ENCODE measurements around the gene ZC3H4. TPM values are rescaled to one million over a fixed set of nuclear protein-coding genes. Genes with fewer than 3 reads are reported as not detected.

ZC3H4 gene
- total RNA-seq, 1 donor from 2014 or later, result 68.7 TPM

DNA sequence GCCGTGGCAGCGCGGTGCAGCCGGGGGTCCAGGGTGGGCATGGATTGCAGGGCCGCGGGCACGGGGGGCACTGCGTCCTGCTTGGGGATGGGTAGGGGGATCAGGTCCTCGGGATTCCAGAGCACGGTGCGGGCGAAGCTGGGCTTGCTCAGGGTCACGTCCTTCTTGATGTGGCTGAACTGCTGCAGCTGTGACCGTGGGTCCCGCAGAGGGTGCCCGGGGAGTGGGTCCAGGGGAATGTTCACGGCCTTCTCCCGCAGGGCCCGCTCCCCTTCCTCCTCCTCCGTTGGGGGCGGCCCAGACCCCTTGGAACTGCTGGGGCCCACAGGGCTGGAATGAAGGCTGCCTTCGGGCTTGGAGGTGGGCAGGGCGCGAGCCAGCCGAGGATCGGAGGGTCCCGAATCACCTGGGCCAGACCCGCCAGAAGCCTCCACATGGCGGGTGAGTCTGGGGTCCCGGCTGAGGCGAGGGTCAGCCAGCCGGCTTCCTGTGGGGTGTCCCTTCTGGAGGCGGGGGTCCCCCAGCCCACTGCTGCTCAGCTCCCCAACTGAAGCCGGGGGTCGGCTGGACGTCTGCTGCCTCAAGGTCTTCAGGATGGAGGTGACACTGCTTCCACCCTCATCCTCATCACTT, 46.2 kb downstream of the ZC3H4 start:
- no peak for DNase-seq (ENCODE audit: low spot score in 2 of 2, unreplicated experiment in 2 of 2)
- no peaks in the 10 kb centered on the region for H3K27me3 Mint-ChIP-seq (ENCODE audit: low read depth)
- peaks cover 23% of the 10 kb centered on the region for H3K36me3 Mint-ChIP-seq

DNA sequence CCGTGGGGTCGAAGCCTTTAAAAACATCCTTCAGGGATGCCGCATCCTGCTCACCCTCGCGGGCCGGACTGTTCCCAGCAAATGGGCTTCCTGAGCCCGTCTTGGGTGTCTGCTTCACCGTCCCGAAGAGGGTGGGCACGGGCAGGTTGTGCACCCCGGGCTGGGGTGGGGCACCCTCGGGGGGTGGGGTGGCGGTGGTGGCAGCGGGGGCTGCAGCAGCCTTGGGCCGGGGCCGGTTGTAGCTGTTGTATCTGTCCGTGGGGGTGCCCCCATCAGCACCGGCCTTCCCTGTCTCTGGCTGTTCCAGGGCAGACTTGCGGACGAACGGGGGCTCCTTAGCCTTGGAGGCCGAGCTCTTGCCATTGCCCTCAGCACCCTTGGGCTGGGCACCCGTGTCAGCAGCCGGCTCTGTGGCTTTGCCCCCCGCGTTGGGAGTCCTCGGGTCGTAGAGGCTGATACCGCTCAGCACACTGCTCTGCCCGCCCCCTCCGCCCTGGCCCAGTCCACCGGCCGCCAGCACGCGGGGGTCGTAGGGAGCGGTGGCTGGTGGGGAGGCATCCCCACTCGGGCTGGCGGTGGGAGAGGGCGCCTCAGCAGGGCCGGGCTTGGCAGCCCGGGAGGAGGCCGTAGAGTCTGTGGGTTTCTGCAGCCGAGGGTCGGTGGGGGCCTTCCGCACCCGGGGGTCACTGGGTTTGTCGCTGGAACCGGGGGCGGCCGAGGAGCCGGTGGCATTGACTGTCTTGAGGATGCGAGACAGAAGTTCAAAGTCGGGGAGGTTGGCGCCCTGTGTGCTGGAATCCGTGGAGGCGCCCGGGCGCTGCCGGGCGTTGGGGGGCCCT, 47.0 kb downstream of the ZC3H4 start:
- DNase-seq (ENCODE audit: low spot score in 2 of 2, unreplicated experiment in 2 of 2), result no peak
- Mint-ChIP-seq H3K36me3 (peaks cover 20% of the 10 kb centered on the region), H3K4me1 (peaks cover 3% of the 10 kb centered on the region), H3K9me3 (no peaks in the 10 kb centered on the region), H3K4me3 (no peak overlapping the region), H3K27me3 (ENCODE audit: low read depth) (no peaks in the 10 kb centered on the region), H3K27ac (no peak overlapping the region)
- TF ChIP-seq, protein P1, sequence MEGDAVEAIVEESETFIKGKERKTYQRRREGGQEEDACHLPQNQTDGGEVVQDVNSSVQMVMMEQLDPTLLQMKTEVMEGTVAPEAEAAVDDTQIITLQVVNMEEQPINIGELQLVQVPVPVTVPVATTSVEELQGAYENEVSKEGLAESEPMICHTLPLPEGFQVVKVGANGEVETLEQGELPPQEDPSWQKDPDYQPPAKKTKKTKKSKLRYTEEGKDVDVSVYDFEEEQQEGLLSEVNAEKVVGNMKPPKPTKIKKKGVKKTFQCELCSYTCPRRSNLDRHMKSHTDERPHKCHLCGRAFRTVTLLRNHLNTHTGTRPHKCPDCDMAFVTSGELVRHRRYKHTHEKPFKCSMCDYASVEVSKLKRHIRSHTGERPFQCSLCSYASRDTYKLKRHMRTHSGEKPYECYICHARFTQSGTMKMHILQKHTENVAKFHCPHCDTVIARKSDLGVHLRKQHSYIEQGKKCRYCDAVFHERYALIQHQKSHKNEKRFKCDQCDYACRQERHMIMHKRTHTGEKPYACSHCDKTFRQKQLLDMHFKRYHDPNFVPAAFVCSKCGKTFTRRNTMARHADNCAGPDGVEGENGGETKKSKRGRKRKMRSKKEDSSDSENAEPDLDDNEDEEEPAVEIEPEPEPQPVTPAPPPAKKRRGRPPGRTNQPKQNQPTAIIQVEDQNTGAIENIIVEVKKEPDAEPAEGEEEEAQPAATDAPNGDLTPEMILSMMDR (IDR thresholded peaks at IDR 0.05; ENCODE audit: unreplicated experiment), result no peak

More for the DNA sequence above, 46.2 kb downstream of the ZC3H4 start:
- no peak overlapping the region for H3K27ac Mint-ChIP-seq
- H3K4me3 Mint-ChIP-seq, result no peak overlapping the region
- TF ChIP-seq, protein P1 (IDR thresholded peaks at IDR 0.05; ENCODE audit: unreplicated experiment), result no peak
- no peaks in the 10 kb centered on the region for H3K4me1 Mint-ChIP-seq
- H3K9me3 Mint-ChIP-seq, result no peaks in the 10 kb centered on the region

- Mint-ChIP-seq H3K27ac (no peak overlapping the region), H3K27me3 (ENCODE audit: low read depth) (no peaks in the 10 kb centered on the region), H3K4me1 (peaks cover 3% of the 10 kb centered on the region), H3K4me3 (no peak overlapping the region), H3K36me3 (peaks cover 12% of the 10 kb centered on the region), H3K9me3 (no peaks in the 10 kb centered on the region)
- DNase-seq (ENCODE audit: low spot score in 2 of 2, unreplicated experiment in 2 of 2), result no peak
- TF ChIP-seq, protein P1 (IDR thresholded peaks at IDR 0.05; ENCODE audit: unreplicated experiment), result no peak
Observed at GRCh38 chr19:47065242-47065641, 48.3 kb downstream of the ZC3H4 start.

DNA sequence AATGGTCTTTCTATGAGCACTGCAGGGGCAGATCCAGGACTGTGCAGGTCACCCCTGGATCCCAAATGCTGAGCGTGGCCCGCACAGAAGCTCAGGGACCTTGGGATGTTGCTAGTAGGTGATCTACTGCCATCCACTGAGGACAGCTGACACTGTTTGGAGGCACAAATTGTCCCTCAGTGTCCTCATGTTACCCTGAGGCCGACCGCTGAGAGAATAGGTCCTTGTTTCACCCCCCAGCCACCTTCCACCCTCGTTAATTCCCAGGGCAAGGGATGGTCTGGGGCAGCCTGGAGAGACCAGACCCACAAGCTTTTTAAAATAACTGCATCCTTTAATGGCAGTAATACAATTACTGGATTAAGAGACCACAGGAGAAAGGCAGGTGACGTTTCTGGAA, 49.7 kb downstream of the ZC3H4 start:
- Mint-ChIP-seq H3K4me3 (no peak overlapping the region), H3K4me1 (peaks cover 4% of the 10 kb centered on the region), H3K27ac (no peak overlapping the region), H3K27me3 (ENCODE audit: low read depth) (no peaks in the 10 kb centered on the region), H3K9me3 (no peaks in the 10 kb centered on the region), H3K36me3 (peaks cover 10% of the 10 kb centered on the region)
- no peak for DNase-seq (ENCODE audit: low spot score in 2 of 2, unreplicated experiment in 2 of 2)
- TF ChIP-seq, protein P1 (IDR thresholded peaks at IDR 0.05; ENCODE audit: unreplicated experiment), result no peak

DNA sequence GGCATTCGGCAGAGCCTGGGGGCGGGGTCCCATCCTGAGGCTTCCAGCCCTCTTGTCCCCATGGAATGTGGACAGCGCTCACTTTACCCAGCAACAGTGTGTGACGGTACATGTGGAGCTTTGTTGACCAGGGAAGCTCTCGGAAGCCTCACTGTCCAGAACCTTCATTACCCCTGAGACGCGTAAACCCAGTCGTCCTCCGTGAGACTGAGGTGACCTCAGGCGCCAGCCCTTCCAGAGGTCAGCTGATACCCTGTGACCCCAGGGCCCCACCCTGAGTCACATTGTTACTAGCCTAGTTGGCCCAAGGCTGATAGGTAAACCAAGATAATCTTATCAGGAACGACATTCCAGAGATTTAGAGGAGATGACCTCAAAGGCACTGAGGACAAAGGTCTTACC, 55.0 kb downstream of the ZC3H4 start:
- H3K4me1 Mint-ChIP-seq, result peaks cover 25% of the 10 kb centered on the region
- no peak overlapping the region for H3K4me3 Mint-ChIP-seq
- TF ChIP-seq, protein P1 (IDR thresholded peaks at IDR 0.05; ENCODE audit: unreplicated experiment), result no peak
- H3K27ac Mint-ChIP-seq, result no peak overlapping the region
- H3K27me3 Mint-ChIP-seq (ENCODE audit: low read depth), result no peaks in the 10 kb centered on the region
- peaks cover 3% of the 10 kb centered on the region for H3K36me3 Mint-ChIP-seq
- DNase-seq (ENCODE audit: low spot score in 2 of 2, unreplicated experiment in 2 of 2), result no peak
- H3K9me3 Mint-ChIP-seq, result no peaks in the 10 kb centered on the region
